ENCODE results near the gene MAP4K3.
"Not testable (repeated sequence)": the region's sequence is repeated elsewhere in the genome, so short reads cannot be mapped to it uniquely, and the experiment has no call there.

Gene MAP4K3

GRCh38 chr2:39304729-39305128, 132.4 kb downstream of the MAP4K3 start:
- DNase-seq (ENCODE audit: low read depth in 2 of 2), result no peak

- DNase-seq (ENCODE audit: low read depth in 2 of 2), result no peak
These were observed 132.9 kb downstream of the MAP4K3 start for GRCh38 chr2:39304200-39304599.

GRCh38 chr2:39301352-39301751, 135.7 kb downstream of the MAP4K3 start:
- no peak for DNase-seq (ENCODE audit: low read depth in 2 of 2)

DNA sequence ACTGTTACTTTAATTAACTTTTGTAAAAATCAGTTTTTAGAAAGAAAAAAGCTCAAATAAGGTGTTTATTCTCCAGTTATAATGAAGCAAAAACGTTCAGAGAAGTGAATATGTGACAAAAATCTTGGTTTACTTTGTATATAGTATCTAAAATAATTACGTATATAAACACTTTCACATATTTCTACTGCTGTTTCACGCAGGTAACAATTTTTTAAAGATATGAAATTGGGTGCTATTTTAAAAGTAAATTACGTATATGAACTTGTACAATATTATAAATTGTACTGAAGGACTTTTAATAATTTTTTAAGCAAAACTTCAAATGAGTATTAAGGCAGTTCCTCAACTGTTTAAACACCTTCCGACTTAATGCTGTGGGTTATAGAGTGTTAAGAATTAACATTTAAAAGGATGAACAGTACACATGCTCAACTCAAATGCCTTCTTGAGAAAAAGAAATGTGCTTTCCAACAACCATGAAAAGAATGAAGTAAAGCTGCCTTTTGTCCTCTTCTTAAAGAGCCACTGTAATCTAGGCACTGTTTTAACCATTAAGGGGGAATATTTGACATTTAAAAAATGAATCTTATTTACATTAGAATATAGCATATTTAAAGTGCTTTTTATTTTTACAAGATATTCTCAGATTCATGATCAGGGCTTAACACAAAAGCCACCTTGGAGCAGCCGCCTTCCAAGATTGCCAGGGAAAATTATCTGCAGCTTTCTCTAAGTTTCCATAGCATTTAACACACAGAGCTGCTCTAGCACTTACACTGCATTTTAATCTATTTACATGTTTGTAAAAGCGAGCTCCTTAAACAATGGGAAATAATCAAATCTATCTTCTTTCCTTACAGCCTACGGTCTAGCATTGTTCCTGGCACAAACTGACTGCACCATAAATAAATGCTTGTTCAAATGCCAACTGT, 136.8 kb downstream of the MAP4K3 start:
- no peak for DNase-seq (ENCODE audit: low read depth in 2 of 2)

DNA sequence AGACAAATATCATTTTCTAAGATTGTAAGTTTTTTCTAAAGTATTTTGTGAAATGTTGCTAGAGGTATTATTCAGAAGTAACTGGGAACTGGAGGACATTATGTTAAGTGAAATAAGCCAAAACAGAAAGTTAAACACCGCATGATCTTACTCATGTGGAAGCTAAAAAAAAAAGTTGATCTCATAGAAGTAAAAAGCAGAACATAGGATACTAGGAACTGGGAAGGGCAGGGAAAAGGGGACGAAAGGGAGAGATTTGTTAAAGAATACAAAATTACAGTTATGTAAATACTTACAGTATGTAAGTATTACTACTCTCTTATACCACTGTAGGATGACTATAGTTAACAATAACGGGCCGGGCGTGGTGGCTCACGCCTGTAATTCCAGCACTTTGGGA, 146.7 kb downstream of the MAP4K3 start:
- no peak for DNase-seq (ENCODE audit: low read depth in 2 of 2)

- DNase-seq (ENCODE audit: low read depth in 2 of 2), result no peak
These were observed 147.5 kb downstream of the MAP4K3 start for GRCh38 chr2:39289609-39290008.

DNA sequence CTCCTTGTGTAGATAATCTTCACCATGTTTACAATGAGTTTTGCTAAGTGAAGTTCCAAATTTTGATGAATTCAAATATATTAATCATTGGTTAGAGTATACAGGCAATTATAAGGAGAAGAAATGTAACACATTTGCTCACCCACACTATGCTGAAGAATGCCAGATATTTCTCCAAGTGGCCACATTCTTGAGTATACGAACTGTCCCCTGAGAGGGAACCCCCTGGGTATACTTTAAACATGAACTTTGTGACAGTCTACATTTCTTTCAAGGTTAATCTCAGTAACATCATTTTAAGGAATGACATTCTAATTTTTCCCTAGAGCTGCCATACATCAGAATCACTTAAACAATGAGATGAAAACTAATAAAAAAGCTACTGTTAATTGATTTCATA, 153.5 kb downstream of the MAP4K3 start:
- no peak for DNase-seq (ENCODE audit: low read depth in 2 of 2)

DNA sequence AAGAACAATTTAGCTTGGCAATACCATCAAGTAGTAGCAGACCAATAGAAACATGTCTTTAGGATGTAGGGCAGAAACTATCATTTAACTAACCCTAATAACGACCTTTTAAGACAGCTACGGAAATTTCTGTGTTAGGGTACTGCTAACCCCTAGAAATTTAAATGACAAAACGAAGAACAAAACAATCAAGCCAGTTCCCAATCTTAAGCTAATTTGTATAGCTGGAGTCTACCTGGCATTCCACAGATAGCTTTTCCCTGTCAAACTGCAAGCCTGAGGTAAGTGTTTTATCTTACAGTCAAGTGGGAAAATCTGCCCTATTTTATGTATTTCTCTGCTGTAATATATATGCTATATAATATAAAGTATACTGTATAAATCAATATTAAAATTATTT, 155.7 kb downstream of the MAP4K3 start:
- DNase-seq (ENCODE audit: low read depth in 2 of 2), result no peak

GRCh38 chr2:39275016-39275415, 162.1 kb downstream of the MAP4K3 start:
- no peak for DNase-seq (ENCODE audit: low read depth in 2 of 2)

DNA sequence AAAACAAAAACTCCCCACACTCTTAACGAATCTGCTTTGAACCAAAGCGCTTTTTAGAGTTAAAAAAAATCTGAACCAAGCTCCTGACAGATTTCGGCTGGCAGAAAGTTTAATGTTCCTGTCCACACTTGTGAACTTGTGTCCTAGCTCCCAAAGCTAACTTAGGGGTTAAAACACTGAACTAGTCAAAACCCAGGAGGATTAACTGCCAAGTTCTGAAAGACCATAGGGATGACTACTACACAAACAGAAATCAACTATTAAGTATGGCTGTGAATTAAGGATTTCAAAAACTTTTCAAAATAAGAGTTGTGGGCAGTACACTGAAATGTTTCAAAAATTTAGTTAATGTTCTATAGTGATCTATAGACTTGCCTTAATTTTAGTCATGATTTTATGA, 167.1 kb downstream of the MAP4K3 start:
- no peak for DNase-seq (ENCODE audit: low read depth in 2 of 2)

GRCh38 chr2:39266916-39267434, 170.1 kb downstream of the MAP4K3 start:
- no peak for DNase-seq (ENCODE audit: low read depth in 2 of 2)

- DNase-seq (ENCODE audit: low read depth in 2 of 2), result no peak
These were observed 170.8 kb downstream of the MAP4K3 start for GRCh38 chr2:39266139-39266805.

DNA sequence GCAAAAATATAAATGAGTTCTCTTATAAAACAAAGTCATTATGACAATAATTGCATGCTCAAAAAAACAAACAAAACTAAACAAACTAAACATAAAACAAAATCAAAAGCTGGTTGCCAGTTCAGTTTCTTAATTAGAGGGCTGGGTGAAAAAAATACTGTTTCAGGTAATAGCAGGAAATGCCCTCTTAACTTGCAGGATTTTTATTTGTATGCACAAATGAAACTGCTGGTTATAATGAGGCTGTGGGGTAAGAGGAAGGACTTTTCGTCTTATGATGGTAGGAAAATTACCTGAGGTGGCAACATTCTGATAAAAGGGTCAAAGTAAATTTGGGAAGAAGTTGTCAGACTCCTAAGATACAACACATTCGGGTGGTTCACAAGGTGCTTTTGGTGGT, 171.8 kb downstream of the MAP4K3 start:
- DNase-seq (ENCODE audit: low read depth in 2 of 2), result no peak

DNA sequence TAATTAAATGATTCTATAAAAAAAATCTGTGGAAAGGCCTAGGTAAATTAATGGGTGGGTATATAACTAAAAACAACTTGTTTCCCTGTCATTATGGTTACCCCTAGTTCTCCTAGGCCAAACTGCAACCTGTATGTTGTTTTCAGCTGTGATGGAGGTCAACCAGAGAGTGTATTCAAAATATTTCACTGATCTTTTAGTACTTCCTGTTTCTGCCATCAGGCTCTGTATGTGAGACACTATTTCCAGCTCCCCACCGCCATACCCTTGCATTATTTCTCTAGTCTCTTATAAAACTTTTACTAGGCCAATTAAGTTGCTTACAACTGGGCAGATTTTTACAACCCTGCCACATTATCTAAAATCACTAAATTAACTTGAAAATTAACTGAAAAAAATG, 172.4 kb downstream of the MAP4K3 start:
- no peak for DNase-seq (ENCODE audit: low read depth in 2 of 2)

DNA sequence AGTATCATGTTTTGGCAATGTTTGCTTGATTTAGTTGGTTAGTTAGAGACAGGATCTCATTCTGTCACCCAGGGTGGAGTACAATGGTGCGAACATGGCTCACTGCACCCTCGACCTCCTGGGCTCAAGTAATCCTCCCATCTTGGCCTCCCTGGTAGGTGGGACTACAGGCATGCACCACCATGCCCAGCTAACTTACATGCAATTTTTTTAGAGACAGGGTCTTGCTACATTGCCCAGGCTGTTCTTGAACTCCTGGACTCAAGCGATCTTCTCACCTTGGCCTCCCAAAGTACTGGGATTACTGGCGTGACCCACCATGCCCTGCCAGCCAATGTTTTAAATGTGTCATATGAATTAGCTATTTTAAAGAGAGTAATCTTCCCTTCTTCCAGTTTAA, 177.0 kb downstream of the MAP4K3 start:
- DNase-seq (ENCODE audit: low read depth in 2 of 2), result no peak

GRCh38 chr2:39256040-39256439, 181.0 kb downstream of the MAP4K3 start:
- no peak for DNase-seq (ENCODE audit: low read depth in 2 of 2)

DNA sequence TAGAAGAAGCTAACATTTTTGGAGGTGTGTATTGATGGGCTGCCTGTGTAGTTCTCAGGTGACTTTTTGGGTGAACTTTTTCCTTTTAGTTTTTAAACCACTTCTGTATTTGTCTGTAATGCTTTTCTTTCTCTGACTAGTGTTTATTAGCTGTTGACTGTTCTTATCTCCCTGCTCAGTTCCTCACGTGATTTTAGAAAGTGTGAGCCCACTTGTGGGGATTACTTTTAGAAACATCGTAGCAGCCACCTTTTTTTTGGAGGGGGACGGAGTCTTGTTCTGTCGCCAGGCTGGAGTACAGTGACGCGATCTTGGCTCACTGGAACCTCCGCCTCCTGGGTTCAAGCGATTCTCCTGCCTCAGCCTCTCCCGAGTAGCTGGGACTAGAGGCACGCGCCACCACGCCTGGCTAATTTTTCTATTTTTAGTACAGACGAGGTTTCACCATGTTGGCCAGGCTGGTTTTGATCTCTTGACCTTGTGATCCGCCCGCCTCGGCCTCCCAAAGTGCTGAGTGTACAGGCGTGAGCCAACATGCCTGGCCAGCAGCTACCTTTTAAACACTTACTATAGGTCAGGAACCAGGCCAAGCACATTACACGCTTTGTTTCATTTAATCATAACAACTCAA, 184.1 kb downstream of the MAP4K3 start:
- no peak for DNase-seq (ENCODE audit: low read depth in 2 of 2)

GRCh38 chr2:39247512-39248043, 189.5 kb downstream of the MAP4K3 start:
- DNase-seq (ENCODE audit: low read depth in 2 of 2), result no peak

- DNase-seq (ENCODE audit: low read depth in 2 of 2), result no peak
These were observed 190.6 kb downstream of the MAP4K3 start for GRCh38 chr2:39246382-39246980.

DNA sequence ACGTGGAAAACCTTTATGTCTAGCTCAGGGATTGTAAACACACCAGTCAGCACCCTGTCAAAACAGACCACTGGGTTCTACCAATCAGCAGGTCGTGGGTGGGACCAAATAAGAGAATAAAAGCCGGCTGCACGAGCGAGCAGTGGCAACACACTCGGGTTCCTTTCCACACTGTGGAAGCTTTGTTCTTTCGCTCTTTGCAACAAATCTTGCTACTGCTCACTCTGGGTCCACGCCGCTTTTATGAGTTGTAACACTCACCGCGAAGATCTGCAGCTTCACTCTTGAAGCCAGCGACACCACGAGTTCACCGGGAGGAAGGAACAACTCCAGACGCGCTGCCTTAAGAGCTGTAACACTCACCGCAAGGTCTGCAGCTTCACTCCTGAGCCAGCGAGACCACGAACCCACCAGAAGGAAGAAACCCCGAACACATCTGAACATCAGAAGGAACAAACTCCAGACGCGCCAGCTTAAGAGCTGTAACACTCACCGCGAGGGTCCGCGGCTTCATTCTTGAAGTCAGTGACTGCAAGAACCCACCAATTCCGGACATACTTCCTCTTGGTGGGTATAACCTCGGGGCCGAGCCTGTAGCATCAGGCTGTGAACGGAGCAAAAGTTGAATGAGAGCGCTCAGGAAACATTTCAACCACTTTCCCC, 192.0 kb downstream of the MAP4K3 start:
- DNase-seq (ENCODE audit: low read depth in 2 of 2), result peak in 1 of 2 donors; percentile 17

DNA sequence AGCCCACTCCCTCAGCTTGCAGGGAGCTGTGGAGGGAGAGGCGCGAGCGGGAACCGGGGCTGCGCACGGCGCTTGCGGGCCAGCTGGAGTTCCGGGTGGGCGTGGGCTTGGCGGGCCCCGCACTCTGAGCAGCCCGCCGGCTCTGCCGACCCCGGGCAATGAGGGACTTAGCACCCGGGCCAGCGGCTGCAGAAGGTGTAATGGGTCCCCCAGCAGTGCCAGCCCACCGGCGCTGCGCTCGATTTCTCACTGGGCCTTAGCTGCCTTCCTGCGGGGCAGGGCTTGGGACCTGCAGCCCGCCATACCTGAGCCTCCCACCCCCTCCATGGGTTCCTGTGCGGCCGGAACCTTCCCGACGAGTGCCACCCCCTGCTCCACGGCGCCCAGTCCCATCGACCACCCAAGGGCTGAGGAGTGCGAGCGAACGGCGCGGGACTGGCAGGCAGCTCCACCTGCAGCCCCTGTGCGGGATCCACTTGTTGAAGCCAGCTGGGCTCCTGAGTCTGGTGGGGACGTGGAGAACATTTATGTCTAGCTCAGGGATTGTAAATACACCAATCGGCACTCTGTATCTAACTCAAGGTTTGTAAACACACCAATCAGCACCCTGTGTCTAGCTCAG, 192.7 kb downstream of the MAP4K3 start:
- DNase-seq (ENCODE audit: low read depth in 2 of 2), result not testable (repeated sequence)
